DND-41 (cell line): ENCODE data around the gene FUNDC2.

Source experiments
- ATAC-seq: fragments of 200-7000 bp; cut with Tn5 transposase; 3 replicates; pipeline ENCODE4 v1.9.1; 2021; ENCODE audit warnings: low read depth; ENCODE audit not compliant: insufficient read depth
- DNase-seq: peaks from one replicate; pipeline ENCODE4 v3.0.0-alpha.2; 2020
- H2AFZ ChIP-seq: 2 replicates; pipeline ENCODE4 v1.6.0; 2012; ENCODE audit warnings: low read depth, low read length
- H3K27ac ChIP-seq: 2 replicates; pipeline ENCODE4 v1.5.1; 2012; ENCODE audit warnings: low read length, inconsistent platforms
- H3K27me3 ChIP-seq: fragments of 200-600 bp; sonication (generic); 2 replicates; pipeline ENCODE4 v1.6.0; 2012; ENCODE audit warnings: low read length, mild to moderate bottlenecking, inconsistent platforms; ENCODE audit not compliant: insufficient read depth, poor library complexity
- H3K36me3 ChIP-seq: 2 replicates; pipeline ENCODE4 v1.5.1; 2012; ENCODE audit warnings: low read length, inconsistent platforms; ENCODE audit not compliant: insufficient read depth
- H3K4me1 ChIP-seq: 2 replicates; pipeline ENCODE4 v1.5.1; 2012; ENCODE audit warnings: mild to moderate bottlenecking, low read length; ENCODE audit not compliant: insufficient read depth
- H3K4me2 ChIP-seq: 2 replicates; pipeline ENCODE4 v1.6.0; 2012; ENCODE audit warnings: mild to moderate bottlenecking, moderate library complexity, low read length, inconsistent platforms; ENCODE audit not compliant: insufficient read depth
- H3K4me3 ChIP-seq, 2 experiments: fragments of 200-600 bp in 1 of 2; shearing (Covaris generic) in 1 of 2; 2 replicates each; pipeline ENCODE4 v1.5.1; 2012 to 2016; ENCODE audit warnings: inconsistent platforms in 2 of 2, low read length in 2 of 2, mild to moderate bottlenecking in 2 of 2, low read depth in 1 of 2, moderate library complexity in 1 of 2
- H3K79me2 ChIP-seq: 2 replicates; pipeline ENCODE4 v1.6.0; 2012; ENCODE audit warnings: low read length, inconsistent platforms; ENCODE audit not compliant: insufficient read depth
- H3K9ac ChIP-seq: 2 replicates; pipeline ENCODE4 v1.6.0; 2012; ENCODE audit warnings: low read depth, mild to moderate bottlenecking, inconsistent platforms, low read length, moderate library complexity
- H3K9me3 ChIP-seq: 2 replicates; pipeline ENCODE4 v1.5.1; 2012; ENCODE audit warnings: low read length, moderate library complexity, mild to moderate bottlenecking, inconsistent platforms; ENCODE audit not compliant: insufficient read depth, severe bottlenecking
- H4K20me1 ChIP-seq: 2 replicates; pipeline ENCODE4 v1.6.0; 2012; ENCODE audit warnings: low read length; ENCODE audit not compliant: insufficient read depth
- EZH2 ChIP-seq: IDR thresholded peaks from 3 replicates; pipeline ENCODE4 v1.6.1; 2012; ENCODE audit warnings: borderline replicate concordance, low read depth, mild to moderate bottlenecking, moderate library complexity, low read length, inconsistent platforms; ENCODE audit not compliant: severe bottlenecking
- TF ChIP-seq, protein P1 (sequence below): IDR thresholded peaks from 2 replicates; pipeline ENCODE4 v1.5.1; 2012; ENCODE audit warnings: borderline replicate concordance, low read length, moderate library complexity, mild to moderate bottlenecking; ENCODE audit not compliant: poor library complexity, severe bottlenecking; ENCODE audit errors: extremely low read depth

FUNDC2 gene

GRCh38 chrX:154986826-154987575 is 39.6 kb upstream of the FUNDC2 start:
- H3K27ac ChIP-seq = no peak overlapping the region
- H3K4me2 ChIP-seq = no peak overlapping the region
- no peak overlapping the region for H3K4me3 ChIP-seq
- H3K4me1 ChIP-seq = no peaks in the 10 kb centered on the region
- no peak overlapping the region for H2AFZ ChIP-seq
- no peak for TF ChIP-seq EZH2
- TF ChIP-seq, protein P1, sequence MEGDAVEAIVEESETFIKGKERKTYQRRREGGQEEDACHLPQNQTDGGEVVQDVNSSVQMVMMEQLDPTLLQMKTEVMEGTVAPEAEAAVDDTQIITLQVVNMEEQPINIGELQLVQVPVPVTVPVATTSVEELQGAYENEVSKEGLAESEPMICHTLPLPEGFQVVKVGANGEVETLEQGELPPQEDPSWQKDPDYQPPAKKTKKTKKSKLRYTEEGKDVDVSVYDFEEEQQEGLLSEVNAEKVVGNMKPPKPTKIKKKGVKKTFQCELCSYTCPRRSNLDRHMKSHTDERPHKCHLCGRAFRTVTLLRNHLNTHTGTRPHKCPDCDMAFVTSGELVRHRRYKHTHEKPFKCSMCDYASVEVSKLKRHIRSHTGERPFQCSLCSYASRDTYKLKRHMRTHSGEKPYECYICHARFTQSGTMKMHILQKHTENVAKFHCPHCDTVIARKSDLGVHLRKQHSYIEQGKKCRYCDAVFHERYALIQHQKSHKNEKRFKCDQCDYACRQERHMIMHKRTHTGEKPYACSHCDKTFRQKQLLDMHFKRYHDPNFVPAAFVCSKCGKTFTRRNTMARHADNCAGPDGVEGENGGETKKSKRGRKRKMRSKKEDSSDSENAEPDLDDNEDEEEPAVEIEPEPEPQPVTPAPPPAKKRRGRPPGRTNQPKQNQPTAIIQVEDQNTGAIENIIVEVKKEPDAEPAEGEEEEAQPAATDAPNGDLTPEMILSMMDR = no peak
- H3K79me2 ChIP-seq = no peaks in the 10 kb centered on the region
- no peaks in the 10 kb centered on the region for H3K36me3 ChIP-seq
- no peaks in the 10 kb centered on the region for H4K20me1 ChIP-seq
- no peaks in the 10 kb centered on the region for H3K27me3 ChIP-seq
- H3K9me3 ChIP-seq = no peaks in the 10 kb centered on the region
- ATAC-seq = no peak
- no peak overlapping the region for H3K9ac ChIP-seq
- no peak for DNase-seq

GRCh38 chrX:154987940-154988339 is 38.7 kb upstream of the FUNDC2 start:
- no peak for TF ChIP-seq EZH2
- TF ChIP-seq, protein P1 = no peak
- no peaks in the 10 kb centered on the region for H3K36me3 ChIP-seq
- no peak overlapping the region for H3K4me2 ChIP-seq
- H3K4me3 ChIP-seq = no peak overlapping the region
- H3K79me2 ChIP-seq = no peaks in the 10 kb centered on the region
- no peak overlapping the region for H3K27ac ChIP-seq
- DNase-seq (no peak), ATAC-seq (no peak)
- H3K9ac ChIP-seq = no peak overlapping the region
- H4K20me1 ChIP-seq = no peaks in the 10 kb centered on the region
- H3K9me3 ChIP-seq = no peaks in the 10 kb centered on the region
- no peaks in the 10 kb centered on the region for H3K27me3 ChIP-seq
- no peaks in the 10 kb centered on the region for H3K4me1 ChIP-seq
- no peak overlapping the region for H2AFZ ChIP-seq

DNA sequence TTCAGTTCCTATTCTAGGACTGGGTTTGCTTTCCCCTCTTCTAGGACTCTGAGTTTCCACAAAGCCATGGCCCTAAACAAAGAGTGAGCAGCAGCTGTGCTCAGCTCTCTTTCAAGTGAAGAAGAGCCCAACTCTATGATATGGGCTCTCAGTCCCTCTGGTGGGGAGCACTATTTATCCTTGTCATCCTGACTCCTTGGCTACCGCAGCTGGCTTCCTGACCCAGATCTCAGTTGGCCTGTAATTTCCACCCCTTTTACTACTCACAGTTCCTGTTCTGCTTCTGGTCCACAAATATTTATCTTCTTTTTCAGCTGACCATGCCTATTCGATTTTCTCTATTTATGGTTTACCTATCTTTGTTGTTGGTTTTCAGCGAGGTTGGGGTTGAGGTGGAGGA is 37.9 kb upstream of the FUNDC2 start:
- Histone ChIP-seq H3K27ac (no peak overlapping the region), H3K36me3 (no peaks in the 10 kb centered on the region), H3K9ac (no peak overlapping the region), H4K20me1 (no peaks in the 10 kb centered on the region), H3K79me2 (no peaks in the 10 kb centered on the region), H3K9me3 (no peaks in the 10 kb centered on the region), H3K27me3 (no peaks in the 10 kb centered on the region), H3K4me1 (no peaks in the 10 kb centered on the region), H3K4me3 (no peak overlapping the region), H2AFZ (no peak overlapping the region), H3K4me2 (no peak overlapping the region)
- DNase-seq (no peak), ATAC-seq (no peak)
- TF ChIP-seq EZH2 = no peak
- TF ChIP-seq, protein P1 = no peak
